ENCODE results near the gene TM9SF4.
"Not testable (repeated sequence)": the region's sequence is repeated elsewhere in the genome, so short reads cannot be mapped to it uniquely, and the experiment has no call there.

TM9SF4 gene

DNA sequence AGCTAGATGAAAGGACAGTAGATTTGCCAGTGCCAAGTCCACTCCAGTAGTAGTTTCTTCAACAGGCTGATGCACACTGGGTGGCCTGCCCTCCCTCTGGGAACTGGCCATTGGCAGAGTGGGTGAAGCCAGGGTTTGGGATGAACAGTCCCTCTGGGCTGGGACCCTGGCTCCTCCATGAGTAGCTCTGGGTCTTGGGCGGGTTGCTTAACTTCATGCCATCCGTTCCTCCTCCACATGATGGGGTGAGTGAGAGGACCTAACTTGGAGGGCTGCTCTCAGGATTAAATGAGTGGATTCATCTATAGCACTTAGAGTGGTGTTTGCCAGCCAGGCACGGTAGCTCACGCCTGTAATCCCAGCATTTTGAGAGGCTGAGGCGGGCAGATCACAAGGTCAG, 50.8 kb downstream of the TM9SF4 start:
- no peak for DNase-seq

DNA sequence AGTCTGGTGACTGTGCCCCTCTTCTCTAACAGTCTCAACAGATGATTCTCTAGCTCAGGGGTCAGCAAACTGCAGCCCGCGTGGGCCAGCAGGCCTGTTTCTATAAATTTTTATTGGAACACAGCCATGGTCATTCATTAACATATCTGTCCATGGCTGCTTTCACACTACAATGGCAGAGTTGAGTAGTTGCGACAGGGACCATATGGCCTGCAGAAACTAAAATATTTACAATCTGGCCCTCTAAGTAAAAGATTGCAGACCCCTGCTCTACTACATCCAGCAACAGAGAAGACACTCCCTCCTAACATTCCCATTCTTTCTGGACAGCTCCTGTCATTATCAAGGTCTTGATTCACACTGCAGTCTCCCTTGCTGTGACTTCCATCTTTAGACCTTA, 52.8 kb downstream of the TM9SF4 start:
- no peak for DNase-seq

DNA sequence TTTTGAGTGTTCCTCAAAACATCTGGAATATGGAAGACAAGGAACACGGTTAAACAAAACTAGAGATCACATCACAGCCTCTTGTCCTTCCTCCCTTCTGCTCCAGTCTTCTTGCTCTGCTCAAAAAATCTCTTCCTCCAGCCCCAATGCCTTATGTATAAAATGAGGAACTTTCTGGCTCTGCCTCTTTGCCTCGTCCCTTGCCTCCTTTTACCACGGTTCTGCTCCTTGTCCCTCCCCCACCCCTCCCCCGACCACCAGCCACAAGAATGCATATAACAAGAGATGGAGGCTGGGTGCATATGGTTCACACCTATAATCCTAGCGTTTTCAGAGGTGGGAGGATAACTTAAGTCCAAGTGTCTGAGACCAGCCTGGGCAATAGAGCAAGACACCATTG, 54.4 kb downstream of the TM9SF4 start:
- DNase-seq = no peak

DNA sequence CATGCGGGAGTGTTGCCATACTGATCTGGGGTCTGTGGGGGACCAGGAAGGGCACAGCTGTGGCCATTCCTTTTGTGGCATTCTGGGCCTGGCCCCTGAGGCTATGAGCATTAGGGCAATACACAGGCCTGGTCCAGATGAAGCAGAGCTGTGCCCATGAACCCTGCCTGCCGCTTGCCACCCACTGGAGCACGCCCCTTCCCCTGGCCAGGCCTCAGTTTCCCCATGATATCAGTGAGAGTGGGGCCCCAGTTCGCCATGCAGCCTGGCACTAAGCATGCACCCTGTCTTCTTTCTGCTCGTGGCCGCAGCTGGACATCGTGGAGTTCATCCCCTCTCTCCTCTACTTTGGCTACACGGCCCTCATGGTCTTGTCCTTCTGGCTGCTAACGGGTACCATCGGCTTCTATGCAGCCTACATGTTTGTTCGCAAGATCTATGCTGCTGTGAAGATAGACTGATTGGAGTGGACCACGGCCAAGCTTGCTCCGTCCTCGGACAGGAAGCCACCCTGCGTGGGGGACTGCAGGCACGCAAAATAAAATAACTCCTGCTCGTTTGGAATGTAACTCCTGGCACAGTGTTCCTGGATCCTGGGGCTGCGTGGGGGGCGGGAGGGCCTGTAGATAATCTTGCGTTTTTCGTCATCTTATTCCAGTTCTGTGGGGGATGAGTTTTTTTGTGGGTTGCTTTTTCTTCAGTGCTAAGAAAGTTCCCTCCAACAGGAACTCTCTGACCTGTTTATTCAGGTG, 55.6 kb downstream of the TM9SF4 start:
- no peak for DNase-seq

DNA sequence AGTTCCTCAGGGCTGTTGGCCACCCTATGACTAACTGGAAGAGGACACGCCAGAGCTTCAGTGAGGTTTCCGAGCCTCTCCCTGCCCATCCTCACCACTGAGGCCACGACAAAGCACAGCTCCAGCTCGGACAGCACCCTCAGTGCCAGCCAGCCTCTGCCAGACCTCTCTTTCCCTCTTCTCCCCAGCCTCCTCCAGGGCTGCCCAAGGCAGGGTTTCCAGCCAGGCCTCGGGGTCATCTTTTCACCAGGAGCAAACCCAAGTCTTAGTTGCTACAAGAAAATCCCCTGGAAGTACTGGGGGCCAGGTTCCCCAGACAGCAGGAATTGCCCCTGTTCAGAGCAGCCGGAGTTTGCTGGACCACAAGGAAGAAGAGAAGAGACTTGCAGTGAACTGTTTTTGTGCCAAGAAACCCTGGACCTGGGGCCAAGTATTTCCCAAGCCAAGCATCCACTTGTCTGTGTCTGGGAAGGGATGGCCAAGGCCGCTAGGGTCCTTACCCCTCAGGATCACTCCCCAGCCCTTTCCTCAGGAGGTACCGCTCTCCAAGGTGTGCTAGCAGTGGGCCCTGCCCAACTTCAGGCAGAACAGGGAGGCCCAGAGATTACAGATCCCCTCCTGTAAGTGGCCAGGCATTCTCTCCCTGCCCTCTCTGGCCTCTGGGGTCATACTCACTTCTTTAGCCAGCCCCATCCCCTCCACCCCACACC, 56.5 kb downstream of the TM9SF4 start:
- DNase-seq = no peak

DNA sequence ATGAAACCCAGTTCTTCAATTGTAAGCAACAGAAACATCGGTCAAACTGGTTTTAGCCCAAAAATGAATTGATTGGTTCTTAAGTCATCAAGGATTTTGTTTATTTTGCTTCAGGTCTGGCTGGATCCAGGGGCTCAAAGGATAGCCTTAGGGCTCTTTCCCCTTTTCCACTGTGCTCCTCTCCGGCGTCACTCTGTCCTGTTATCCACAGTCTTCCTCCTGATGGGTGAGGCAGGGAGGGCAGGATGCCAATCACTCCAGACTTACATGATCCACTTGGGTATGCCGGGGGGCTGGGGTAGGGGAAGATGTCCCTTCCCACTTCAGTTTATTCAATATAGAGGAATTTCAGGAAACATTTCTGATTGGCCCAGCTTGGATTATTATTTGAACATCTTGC, 58.0 kb downstream of the TM9SF4 start:
- DNase-seq = no peak

DNA sequence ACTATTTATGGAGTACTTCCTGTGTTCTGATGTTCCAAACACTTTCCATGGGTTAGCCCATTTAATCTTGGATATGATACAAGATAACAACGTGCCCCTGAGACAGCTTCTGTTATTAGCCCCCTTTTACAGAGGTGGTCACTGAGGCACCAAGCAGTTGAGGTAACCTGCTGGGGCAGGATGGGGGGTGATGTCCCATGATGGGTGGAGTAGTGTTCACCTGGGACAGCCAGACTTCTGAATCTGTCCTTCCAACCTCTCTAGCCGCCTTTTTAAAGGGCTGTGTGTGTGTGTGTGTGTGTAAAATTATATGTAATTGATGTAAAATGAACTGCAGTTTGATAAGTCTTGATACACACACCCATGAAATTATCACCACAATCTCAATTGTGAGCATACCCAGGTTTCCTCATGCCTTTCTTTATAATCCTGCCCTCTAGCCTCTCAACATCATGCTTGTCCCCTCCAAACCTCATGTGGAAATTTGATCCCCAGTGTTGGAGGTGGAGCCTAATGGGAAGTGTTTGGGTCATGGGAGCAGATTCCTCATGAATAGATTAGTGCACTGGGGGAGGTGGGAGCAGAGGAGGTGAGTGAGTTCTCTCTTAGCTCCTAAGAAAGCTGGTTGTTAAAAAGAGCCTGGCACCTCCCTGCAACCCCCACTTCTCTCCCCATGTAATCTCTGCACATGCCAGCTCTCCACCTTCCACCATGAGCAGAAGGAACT, 58.8 kb downstream of the TM9SF4 start:
- no peak for DNase-seq

DNA sequence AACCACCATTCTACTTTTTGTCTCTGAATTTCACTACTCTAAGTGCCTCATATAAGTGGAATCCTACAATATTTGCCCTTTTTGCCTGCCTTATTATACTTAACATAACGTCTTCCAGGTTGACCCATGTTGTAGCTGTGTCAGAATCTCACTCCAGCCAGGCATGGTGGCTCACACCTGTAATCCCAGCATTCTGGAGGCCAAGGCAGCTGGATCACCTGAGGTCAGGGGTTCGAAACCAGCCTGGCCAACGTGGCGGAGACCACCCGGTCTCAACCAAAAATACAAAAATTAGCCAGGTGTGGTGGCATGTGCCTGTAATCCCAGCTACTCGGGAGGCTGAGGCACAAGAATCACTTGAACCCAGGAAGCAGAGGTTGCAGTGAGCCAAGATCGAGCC, 68.2 kb downstream of the TM9SF4 start:
- DNase-seq = not testable (repeated sequence)

DNA sequence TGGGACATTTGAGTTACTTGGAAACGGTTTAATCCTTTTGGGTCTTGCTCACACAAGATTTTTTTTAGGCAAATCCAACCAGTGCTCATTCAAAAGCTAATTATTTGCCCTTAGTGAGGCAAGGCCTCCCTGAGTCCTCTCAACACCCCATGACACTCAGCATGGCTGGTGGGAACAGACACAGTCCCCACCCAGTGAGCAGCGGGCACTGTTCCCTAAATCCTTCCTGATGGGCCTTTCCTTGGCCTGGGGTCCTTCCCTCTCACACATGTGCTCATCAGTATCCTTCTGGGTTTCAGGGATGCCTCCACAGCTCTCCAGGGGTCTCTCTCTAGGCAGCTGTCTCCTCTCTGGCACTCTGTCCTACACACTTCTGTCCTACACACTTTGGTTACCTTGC, 70.0 kb downstream of the TM9SF4 start:
- DNase-seq = no peak

DNA sequence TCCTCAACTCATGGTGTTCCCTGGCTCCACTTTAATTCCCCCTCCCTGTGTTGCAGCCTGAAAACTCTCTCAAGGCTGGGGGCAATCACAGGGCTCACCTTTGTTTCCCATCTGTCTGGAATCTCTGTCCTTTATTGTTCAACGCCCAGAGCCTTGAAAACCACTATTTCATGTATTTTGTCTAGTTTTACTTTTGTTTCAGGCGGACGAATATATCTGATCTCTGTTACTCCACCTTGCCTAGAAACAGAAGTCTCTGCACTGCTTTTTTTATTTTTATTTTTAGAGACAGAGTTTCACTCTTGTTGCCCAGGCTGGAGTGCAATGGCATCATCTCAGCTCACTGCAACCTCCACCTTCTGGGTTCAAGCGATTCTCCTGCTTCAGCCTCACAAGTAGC, 70.4 kb downstream of the TM9SF4 start:
- DNase-seq = no peak

DNA sequence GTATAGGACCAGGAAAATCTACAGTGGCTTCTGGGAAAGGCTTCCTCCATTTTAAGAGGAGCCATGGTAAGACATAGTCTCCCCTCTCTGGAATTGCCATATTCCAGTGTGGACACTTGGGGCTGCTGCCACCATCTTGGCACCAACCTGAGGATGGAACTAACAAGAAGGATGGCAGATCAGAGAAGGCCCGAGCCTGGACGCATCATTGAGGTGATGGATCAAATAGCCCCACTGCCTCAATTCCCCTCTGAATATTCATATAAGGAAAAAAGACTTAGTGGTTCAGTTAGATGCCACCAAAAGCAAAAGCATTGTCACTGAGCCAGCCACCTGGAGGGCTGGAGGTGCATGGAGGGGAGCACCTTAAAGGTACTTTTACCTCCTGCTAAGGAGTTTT, 72.1 kb downstream of the TM9SF4 start:
- no peak for DNase-seq

DNA sequence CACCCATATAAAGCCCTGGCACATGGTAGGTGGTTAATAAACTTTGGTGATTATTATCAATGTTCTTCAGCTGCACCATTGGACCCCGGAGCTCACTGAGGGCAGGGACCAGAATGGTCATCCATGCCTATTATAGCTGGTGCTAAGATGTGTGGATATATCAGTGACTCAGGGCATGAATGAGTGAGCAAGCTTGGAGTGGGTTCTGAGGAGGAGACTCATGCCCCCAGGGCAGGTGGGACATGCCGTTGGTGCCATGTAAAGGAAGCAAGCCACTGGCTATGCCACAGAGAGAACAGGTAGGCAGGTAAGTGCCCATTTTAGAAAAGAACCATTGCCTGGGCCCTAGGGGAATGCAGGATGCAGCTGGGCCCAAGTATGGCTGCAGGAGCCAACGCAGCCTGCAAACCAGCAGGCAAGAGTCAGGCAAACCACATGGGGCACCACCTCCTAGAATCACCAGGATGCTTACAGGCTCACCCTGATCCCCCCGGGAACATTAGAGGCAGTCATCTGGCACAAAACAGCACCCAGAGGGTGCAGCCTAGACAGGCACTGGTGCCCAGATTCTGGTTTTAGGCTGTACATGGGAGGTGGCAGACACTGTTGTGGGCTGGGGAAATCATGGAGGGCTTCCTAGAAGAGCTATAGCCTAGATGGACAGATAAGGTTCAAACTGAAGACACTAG, 74.6 kb downstream of the TM9SF4 start:
- DNase-seq = no peak

DNA sequence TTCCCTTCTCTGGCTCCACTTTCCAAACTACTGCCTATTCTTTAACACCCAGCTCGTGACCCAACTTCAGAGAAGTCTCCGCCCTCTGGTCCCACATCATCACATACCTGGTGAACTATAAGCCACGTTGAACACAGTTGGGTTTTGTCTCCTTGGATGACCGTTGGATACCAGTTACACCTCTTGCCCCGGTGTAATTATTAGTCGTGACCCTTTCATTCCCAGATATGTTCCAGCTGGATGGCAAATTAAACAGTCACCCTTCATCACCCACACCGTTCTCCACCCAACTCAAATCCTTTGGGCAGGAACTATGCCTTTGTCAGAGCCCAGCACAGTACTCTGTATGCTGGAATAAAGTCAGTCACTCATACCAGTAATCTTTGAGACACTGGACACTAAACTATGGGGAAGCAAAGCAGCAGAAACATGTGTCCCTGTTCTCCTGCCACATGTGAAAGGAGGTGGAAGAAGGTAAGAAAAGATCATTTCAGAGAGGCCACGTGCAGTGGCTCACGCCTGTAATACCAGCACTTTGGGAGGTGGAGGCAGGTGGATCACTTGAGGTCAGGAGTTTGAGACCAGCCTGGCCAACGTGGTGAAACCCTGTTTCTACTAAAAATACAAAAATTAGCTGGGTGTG, 75.6 kb downstream of the TM9SF4 start:
- no peak for DNase-seq

DNA sequence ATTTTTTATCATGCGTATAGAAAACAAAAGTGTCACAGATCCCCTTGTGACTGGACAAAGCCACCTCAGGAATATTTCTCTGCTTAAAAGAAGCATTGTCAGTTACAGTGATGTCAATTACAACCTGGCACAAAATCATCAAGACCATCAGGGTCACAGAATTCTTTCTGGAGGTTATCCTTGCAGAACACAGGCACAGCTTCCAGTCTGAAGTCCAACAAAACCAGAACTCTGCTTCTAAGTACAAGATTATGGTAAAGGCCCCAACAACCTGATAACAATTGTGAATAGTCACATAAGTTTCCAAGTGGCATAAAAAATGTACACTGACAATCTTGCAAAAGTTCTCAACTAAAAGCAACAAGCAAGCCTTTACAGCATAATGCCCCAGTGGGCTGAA, 77.0 kb downstream of the TM9SF4 start:
- DNase-seq = no peak

DNA sequence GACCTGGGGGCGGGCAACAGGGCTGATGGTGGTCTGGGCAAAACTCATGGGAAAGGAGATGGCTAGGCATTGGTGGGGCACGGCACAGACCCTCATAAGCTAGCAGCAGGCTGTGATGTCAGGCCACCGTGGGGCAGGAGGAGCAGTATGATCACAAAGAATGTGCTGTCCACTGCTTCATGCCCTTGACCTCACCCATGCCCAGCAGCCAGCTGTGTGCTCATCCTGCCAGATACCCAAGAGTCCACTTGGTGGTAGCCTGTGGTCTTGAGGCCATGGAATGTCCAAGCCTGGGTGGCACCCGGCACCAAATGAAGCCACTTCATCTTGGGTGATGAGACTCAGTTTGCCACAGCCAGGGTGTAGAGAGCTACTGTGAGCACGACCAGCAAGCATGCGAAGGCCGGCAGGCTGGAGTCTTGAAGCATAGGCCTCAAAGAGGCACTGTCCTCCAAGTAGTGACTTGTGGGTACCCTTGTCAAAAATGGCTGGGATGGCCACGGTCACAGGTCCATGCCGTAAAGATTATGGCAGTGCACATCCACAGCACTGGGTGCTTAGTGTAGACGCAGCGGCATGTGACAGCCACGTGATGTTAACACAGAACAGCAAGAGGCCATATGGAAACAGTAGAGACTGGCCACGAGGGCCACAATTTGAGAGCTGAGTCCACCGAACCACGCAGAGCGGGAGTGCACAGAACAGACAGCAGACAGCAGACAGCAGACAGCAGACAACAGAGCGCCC, 79.0 kb downstream of the TM9SF4 start:
- no peak for DNase-seq

DNA sequence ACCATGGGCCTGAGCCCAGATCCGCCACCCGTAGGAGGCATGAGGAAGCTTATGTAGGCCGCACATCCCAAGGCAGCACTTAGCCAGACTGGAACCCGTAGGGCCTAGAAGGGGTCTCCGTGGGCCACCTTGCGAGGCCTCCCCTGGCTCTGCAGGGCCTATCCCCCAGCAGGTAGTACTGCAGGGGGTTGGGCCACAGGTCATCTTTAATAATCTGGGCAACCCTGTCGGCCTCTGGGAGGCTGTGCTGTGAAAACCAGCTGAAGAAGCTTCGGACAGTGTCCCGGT, 79.6 kb downstream of the TM9SF4 start:
- no peak for DNase-seq

DNA sequence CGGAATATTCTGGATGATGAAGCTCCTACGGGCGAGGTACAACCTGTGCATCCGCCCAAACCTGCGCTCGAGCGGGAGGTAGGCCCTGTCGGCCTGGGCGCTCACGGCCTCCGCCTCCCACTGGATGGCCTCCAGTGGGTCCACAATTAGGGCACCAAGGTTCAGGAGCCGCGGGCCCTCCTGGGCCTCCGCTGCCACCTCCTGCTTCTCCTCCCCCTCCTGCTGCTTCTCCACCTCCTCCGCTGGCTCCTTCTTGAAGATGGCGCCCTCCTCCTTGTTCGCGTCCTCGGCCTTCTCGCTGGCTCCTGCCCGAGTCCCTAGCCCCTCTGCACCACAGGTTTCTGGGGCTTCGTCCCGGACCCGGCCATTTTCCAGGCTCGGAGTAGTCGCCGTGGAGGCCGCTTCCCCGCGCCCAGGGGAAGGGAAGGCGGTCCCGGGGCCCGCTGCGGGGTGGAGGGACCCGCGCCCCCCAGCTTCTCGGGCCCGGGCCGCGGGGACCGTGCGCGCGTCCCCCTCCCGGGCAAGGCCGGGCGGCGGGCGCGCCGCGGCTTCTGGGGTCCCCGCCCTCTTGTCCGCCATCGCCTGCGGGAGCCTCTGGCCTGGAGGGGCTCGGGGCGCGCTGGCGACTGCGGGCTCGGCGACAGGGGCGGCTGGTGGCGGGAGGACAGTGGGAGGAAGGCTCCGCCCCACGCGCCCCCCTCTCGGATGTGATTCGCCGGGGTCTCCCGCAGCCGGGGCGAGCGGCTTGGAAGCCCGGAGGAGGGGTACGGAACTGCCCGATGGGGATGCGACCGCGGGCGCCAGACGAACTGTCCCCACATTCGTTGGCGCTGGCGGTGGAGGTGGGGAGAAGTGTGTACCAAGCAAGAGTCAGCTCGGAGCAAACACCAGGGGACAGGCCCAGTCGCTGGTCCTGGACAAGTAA, 80.4 kb downstream of the TM9SF4 start:
- DNase-seq = no peak

DNA sequence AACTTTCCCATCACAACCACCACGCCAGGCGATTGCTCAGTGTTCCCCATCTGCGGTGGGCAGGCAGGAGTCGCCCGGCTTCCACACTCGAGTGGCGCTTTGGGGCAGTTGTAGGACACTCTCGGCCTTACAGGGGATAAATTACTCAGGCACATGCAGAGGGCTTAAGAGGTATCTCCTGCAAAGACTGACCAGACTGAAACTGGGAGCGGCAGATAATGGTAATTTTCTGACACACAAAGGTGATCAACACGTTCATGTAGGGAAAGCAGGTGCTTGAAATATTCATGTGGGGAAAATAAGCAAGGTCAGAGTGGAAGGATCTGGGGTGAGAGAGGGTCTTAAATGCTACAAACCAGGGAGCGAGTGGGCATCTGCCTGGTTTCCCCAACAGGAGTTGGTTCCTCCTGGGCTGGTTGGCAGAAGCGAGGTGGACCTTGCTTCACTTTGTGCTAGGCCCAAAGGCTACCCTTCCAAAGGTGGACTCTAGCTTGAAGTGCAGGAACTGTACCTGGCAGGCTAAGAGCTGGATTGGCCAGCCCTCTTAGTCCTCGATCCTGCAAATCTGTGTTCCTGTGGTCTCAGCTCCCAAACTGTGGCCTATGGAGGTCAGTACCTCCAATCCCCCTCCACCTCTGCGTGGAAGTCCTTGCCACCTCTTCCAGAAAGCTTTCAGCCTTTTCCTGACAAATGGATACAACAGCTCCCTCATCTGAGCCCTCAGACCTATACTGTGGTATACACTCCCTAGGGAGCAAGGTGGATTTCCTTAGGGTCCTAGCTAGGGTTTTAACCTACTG, 81.3 kb downstream of the TM9SF4 start:
- DNase-seq = no peak

DNA sequence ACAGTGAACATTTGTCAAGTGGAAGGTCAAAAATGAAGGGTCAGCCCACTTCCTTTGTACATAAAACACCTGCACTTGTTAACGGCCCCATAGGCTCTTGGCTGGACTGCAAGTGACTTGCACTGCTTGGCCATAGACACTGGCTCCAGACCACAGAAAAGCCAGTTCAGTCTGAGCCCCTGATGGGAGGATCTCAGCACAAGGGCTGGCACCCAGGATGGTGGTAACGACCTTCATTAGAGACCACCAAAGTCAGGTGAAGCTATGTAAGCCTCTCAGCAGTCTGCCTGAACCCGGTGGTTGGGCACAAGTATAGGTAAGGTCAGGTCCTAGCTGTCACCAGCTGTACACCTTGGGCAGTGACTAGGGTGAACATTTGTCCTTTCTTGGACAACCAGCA, 81.9 kb downstream of the TM9SF4 start:
- DNase-seq = no peak

DNA sequence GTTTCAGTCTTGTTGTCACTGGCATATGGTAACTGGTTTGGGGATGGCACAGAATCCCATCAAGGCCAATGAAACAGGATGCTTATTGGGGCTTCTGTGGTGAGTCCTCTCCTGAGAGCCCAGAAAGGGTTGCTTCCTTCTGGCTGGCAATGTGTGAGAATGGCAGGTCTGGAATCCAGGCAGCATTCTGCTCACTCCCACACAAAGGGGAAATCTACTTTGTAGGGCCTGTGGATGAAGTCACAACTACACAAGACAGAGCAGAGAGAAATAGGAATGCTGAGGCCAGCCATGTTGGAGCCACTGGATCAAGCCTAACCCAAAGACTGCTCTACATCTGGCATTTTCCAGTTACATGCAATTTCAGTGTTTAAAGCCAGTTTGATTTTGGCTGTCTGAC, 82.4 kb downstream of the TM9SF4 start:
- no peak for DNase-seq
